Raji (cell line): Measurements from ENCODE around the gene RBMS3.

Experiments
- POLR2A ChIP-seq: IDR thresholded peaks from 2 replicates; pipeline ENCODE4 v1.6.1; 2011; ENCODE audit warnings: low read depth, low read length, control low read depth; ENCODE audit not compliant: insufficient read depth

The RBMS3 gene

GRCh38 chr3:29493109-29493508 is 212.2 kb downstream of the RBMS3 start:
- no peak for TF ChIP-seq POLR2A

DNA sequence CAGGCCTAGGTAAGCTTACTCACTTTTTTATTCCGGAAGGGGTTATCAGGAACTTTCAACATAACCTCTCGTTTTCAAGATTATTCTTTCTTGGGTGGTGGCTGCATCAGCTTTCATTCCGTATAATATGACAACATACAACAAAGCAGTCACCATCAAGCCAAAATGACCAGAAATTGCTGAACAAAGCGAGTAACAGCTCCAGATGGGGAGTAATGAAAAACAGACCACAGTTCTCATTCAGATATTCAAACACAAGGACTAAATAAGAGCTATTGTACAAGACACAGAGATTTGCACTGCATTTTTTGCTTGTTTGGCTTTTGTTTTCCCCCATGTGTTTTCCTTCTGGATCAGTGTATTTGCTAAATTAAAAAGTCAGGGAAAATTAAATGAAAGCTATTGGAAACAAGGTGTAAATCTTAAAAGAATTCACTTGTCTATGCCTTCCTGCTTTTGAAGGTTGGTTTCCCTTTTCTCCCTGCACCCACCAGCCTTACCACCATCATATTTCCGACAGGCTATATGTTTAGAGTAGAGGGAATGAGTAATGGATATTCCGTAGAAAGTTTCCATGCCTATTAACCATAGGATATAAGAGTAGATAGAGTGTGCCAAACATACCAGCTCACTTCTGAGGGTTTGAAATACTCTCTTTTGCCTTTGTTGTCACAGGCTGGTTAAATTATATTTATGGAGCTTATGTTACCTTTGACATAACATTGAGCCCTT is 213.6 kb downstream of the RBMS3 start:
- no peak for TF ChIP-seq POLR2A

DNA sequence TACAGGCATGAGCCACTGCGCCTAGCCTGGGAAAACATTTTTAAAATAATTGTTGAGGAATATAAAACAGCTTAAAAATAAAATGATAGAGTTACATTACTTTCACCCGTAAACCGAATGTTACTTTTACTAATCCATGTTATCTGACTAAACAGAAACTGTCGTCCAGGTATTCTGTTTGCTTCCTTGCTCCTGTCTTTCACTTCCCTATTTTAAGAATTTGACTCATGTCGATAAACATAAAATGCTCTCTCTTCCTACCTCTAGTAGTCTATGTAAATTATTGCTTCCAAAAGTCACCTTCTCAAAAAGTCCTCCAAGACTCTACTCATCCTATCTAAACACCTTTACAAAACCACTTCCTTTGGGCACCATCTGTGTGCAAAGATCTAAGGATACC is 216.4 kb downstream of the RBMS3 start:
- TF ChIP-seq POLR2A, result no peak

- no peak for TF ChIP-seq POLR2A
Observed at GRCh38 chr3:29502771-29503170, 221.9 kb downstream of the RBMS3 start.

DNA sequence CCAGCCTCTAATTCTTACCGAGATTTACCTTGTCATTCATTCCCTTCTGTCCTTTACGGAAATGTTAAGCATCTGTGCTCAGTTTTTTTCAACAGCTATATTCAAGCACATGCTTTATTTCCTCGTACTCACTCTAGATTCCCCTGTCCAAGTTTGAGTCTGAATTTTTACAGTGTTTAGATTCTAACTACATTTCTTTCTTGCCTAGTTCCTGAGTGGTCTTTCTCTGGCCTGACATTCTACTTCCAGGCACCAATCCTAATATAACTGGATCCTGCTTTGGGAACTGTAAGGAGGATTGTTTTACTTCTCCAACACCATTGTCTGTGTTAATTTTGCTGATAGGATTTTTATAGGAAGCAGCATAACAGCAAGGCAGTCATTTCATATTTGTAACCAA is 222.4 kb downstream of the RBMS3 start:
- TF ChIP-seq POLR2A, result no peak

- no peak for TF ChIP-seq POLR2A
Observed at GRCh38 chr3:29503958-29504357, 223.1 kb downstream of the RBMS3 start.

GRCh38 chr3:29506502-29506901 is 225.6 kb downstream of the RBMS3 start:
- no peak for TF ChIP-seq POLR2A

DNA sequence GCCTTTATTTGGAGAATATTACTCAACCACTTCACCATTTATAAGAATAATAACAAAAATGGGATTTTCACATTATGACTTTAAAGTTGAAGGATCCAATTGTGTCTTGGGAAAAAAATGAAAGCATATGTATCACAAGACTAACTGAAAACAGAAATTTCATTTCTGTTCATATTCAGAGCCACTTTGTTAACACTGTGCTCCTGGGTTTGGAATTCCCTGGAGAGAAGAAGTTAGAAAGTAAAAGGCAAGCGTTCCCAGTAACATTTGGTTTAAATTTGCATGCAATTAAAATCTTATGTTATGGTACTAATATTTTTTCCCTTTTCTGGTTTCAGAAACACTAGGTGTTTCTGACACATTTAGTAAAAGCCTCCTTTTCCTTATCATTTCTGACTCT is 230.8 kb downstream of the RBMS3 start:
- TF ChIP-seq POLR2A, result no peak

- no peak for TF ChIP-seq POLR2A
Observed at GRCh38 chr3:29512641-29513040, 231.8 kb downstream of the RBMS3 start.

GRCh38 chr3:29513236-29513635 is 232.4 kb downstream of the RBMS3 start:
- TF ChIP-seq POLR2A, result no peak

GRCh38 chr3:29514170-29514569 is 233.3 kb downstream of the RBMS3 start:
- no peak for TF ChIP-seq POLR2A

DNA sequence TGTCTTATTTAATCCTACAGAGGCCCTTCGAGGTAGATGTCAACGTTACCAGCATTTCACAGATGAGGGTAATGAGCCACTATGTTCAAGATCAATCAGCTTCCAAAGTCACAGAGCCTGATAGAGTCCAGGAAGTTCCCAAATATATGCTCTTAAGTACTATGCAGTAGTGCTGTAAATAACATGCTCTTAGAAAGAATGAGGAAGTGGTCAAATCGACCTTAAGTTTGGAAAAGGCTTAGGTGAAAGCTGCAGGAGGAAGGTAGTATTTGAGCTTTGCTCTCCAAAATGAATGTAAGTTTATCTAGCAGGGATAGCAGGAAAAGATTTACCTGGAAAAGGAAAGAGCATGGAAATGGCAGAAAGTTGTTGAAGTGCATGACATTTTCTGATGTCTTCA is 234.0 kb downstream of the RBMS3 start:
- TF ChIP-seq POLR2A, result no peak

- TF ChIP-seq POLR2A, result no peak
Observed at GRCh38 chr3:29515451-29515850, 234.6 kb downstream of the RBMS3 start.

DNA sequence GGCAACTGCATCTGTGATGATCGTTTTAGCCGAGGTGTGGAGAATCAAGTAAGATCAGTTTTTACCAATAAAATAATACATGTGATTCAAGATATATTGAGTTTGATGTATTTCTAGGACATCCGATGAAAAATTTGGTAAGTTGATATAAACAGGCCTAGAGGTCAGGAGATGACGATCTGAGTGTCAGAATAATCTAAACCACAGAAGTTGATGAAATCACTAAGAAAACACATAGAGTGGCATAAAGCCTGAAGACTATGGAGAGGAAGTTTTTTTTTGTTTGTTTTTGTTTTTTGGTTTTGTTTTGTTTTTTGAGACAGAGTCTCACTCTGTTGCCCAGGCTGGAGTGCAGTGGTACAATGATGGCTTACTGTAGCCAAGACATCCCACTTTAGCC is 235.3 kb downstream of the RBMS3 start:
- TF ChIP-seq POLR2A, result no peak

DNA sequence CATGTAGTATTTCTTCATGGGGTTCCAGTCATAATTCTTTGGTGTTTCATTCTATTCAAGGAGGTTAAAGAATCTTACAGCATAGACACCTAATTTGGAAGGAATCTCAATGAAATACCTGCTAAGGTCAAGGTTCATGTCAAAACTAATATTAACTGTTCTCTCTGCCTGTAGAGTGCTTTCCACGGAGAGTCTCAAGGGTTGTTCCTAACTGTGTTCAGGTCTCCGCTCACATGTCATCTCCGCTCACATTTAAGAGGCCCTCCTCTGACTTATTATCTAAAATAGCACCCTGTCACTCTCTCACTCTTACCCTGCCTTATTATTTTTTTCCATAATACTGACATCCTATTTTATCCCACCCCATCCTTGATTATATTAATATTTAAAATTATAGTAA is 239.9 kb downstream of the RBMS3 start:
- TF ChIP-seq POLR2A, result no peak

DNA sequence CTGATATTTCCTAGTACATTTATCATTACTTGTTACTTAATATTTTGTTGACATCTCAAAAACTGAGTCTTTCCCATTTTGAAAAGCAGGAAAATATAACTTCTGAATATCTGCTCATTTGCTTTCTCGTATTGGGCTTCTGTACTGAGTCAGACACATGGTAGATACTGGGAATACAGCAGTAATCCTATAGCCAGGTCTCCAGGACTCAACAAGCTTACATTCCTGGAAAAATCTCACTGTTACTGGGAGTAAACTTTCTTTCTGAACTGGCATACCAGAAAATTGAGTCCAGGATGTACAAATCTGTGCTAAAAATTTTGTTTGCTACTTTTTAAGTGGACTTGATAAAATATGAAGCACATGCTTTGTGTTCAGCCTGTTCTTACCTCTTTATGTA is 240.4 kb downstream of the RBMS3 start:
- no peak for TF ChIP-seq POLR2A

DNA sequence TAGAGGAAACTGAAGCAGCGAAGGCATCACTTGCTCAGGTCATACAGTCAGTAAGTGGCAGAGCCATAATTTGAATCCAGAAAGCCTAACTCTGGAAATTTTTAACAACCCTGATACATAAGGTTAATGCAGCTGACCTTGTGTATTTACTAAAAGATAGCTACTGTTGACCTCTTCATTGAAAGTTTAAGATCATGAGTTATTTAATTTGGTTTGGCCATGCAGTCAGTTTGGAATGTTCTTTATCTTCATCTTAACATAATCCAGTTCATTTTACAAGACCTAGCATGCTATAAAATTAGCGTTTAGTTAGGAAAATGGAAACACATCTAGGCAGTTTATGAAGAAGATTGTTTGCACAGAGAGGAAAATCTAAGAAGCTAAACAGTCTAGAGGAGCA is 240.9 kb downstream of the RBMS3 start:
- TF ChIP-seq POLR2A, result no peak
